PC-9 (cell line): ENCODE results near the gene DYNC1H1.

ENCODE experiments used
- EZH2 ChIP-seq: fragments of 200-600 bp; sonication (generic); IDR thresholded peaks from 2 replicates; pipeline ENCODE4 v1.8.0; 2017; ENCODE audit warnings: antibody characterized with exemption, low read depth
- TF ChIP-seq, protein P1 (sequence below): fragments of 200-600 bp; sonication (generic); conservative IDR thresholded peaks from 2 replicates; pipeline ENCODE4 v1.6.1; 2017; ENCODE audit warnings: mixed run types, antibody characterized with exemption, mild to moderate bottlenecking, moderate library complexity

DNA sequence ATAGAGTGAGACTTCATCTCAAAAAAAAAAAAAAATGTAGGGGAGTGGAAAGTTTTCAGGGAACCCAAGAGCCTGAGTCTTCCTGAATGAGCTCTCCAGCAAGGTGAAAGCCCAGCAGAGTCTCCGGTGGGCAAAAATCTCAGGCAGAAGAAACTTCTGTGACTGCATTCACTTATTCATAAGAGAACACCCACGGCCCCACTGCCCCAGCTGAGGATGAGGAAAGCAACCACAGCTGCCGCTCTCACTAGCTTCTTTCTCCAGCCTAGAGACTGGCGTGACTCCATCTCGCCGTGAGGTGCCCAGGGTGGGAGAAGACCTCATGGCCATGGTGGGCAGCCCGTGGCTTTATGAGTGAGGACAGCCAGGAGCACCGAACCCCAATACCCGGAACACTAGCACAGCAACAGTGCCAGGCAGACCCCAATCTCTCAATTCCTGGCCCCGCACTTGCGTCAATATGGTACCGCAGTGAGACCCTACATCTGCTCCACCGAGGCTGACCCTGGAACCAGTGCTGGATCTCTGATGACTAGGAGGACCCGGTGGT is 29.7 kb upstream of the DYNC1H1 start:
- TF ChIP-seq, protein P1, sequence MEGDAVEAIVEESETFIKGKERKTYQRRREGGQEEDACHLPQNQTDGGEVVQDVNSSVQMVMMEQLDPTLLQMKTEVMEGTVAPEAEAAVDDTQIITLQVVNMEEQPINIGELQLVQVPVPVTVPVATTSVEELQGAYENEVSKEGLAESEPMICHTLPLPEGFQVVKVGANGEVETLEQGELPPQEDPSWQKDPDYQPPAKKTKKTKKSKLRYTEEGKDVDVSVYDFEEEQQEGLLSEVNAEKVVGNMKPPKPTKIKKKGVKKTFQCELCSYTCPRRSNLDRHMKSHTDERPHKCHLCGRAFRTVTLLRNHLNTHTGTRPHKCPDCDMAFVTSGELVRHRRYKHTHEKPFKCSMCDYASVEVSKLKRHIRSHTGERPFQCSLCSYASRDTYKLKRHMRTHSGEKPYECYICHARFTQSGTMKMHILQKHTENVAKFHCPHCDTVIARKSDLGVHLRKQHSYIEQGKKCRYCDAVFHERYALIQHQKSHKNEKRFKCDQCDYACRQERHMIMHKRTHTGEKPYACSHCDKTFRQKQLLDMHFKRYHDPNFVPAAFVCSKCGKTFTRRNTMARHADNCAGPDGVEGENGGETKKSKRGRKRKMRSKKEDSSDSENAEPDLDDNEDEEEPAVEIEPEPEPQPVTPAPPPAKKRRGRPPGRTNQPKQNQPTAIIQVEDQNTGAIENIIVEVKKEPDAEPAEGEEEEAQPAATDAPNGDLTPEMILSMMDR = no peak
- TF ChIP-seq EZH2 = no peak
